IMR-90 (cell line): ENCODE measurements around the gene TRAPPC10. TPM values are rescaled to one million over a fixed set of nuclear protein-coding genes. Genes with fewer than 3 reads are reported as not detected.

Experiments
- ATAC-seq: fragments of 200-7000 bp; cut with Tn5 transposase; 2 replicates; pipeline ENCODE4 v1.9.1; 2020; ENCODE audit warnings: low read depth, mild to moderate bottlenecking, moderate library complexity
- BruUV-seq: library from RNA; stranded (reverse); fragments of 400-500 nt; replicated peaks from 2 replicates; lab custom pipeline; 2021; lab: Mats Ljungman, UMichigan
- CTCF ChIA-PET: fragments of 300-600 bp; formaldehyde crosslinking; extraction: SDS; loops from one replicate; lab custom pipeline; 2021; ENCODE audit warnings: antibody characterized with exemption; lab: Yijun Ruan, JAX
- POLR2A ChIA-PET: fragments of 300-600 bp; sonication (Branson Sonifier 250); formaldehyde crosslinking; loops from one replicate; lab custom pipeline; 2022; ENCODE audit warnings: antibody characterized with exemption; ENCODE audit not compliant: unreplicated experiment; lab: Charles Lee
- DNase-seq: peaks from one replicate; pipeline ENCODE4 v3.0.0; 2013
- H2AFZ ChIP-seq: replicated peaks from 2 replicates; pipeline ENCODE3; 2013; ENCODE audit warnings: low read length, mild to moderate bottlenecking; ENCODE audit not compliant: poor library complexity
- H2AK5ac ChIP-seq: 2 replicates; pipeline ENCODE4 v1.6.1; 2013; ENCODE audit warnings: low read depth, low read length, inconsistent platforms
- H2AK9ac ChIP-seq: replicated peaks from 2 replicates; pipeline ENCODE3; 2013; ENCODE audit warnings: mild to moderate bottlenecking, low read depth, low read length, moderate library complexity; ENCODE audit not compliant: poor library complexity
- H2BK120ac ChIP-seq: 2 replicates; pipeline ENCODE4 v1.6.1; 2013; ENCODE audit warnings: low read depth, low read length, inconsistent platforms
- H2BK15ac ChIP-seq: 3 replicates; pipeline ENCODE4 v1.6.1; 2013; ENCODE audit warnings: low read depth, low read length, inconsistent platforms
- H2BK20ac ChIP-seq: 2 replicates; pipeline ENCODE4 v1.6.1; 2013; ENCODE audit warnings: low read depth, mild to moderate bottlenecking, inconsistent platforms, low read length, moderate library complexity
- H2BK5ac ChIP-seq: 2 replicates; pipeline ENCODE4 v1.6.1; 2013; ENCODE audit warnings: mild to moderate bottlenecking, low read depth, low read length, inconsistent platforms; ENCODE audit not compliant: poor library complexity, severe bottlenecking
- H3K14ac ChIP-seq: replicated peaks from 2 replicates; pipeline ENCODE4 v1.6.1; 2013; ENCODE audit warnings: low read depth, low read length, inconsistent platforms
- H3K18ac ChIP-seq: 2 replicates; pipeline ENCODE4 v1.6.1; 2013; ENCODE audit warnings: low read depth, low read length, control low read depth
- H3K23ac ChIP-seq: 2 replicates; pipeline ENCODE4 v1.6.1; 2013; ENCODE audit warnings: low read depth, low read length, inconsistent platforms
- H3K27ac ChIP-seq: 2 replicates; pipeline ENCODE4 v1.5.1; 2013; ENCODE audit warnings: mild to moderate bottlenecking, control low read depth, low read length; ENCODE audit not compliant: insufficient read depth
- H3K27me3 ChIP-seq: 2 replicates; pipeline ENCODE4 v1.6.1; 2013; ENCODE audit warnings: low read length; ENCODE audit not compliant: control insufficient read depth, insufficient read depth
- H3K36me3 ChIP-seq: 2 replicates; pipeline ENCODE4 v1.6.1; 2013; ENCODE audit warnings: low read length, mixed read lengths; ENCODE audit not compliant: control insufficient read depth, insufficient read depth
- H3K4ac ChIP-seq: 2 replicates; pipeline ENCODE4 v1.6.1; 2013; ENCODE audit warnings: low read depth, low read length, inconsistent platforms
- H3K4me1 ChIP-seq: 2 replicates; pipeline ENCODE4 v1.6.1; 2013; ENCODE audit warnings: low read length, mixed read lengths; ENCODE audit not compliant: control insufficient read depth, insufficient read depth
- H3K4me2 ChIP-seq: 2 replicates; pipeline ENCODE4 v1.6.1; 2013; ENCODE audit warnings: low read depth, mild to moderate bottlenecking, control low read depth, low read length, moderate library complexity
- H3K4me3 ChIP-seq: 2 replicates; pipeline ENCODE4 v1.5.1; 2013; ENCODE audit warnings: low read depth, mild to moderate bottlenecking, control low read depth, low read length, moderate library complexity; ENCODE audit not compliant: insufficient read depth
- H3K56ac ChIP-seq: 2 replicates; pipeline ENCODE4 v1.6.1; 2013; ENCODE audit warnings: low read length, inconsistent platforms; ENCODE audit not compliant: insufficient read depth; ENCODE audit errors: extremely low read depth
- H3K79me1 ChIP-seq, 2 experiments: 2 replicates each; pipeline ENCODE4 v1.6.1; 2013; ENCODE audit warnings: low read length in 2 of 2, inconsistent platforms in 1 of 2, low read depth in 1 of 2
- H3K9ac ChIP-seq: 2 replicates; pipeline ENCODE4 v1.6.1; 2013; ENCODE audit warnings: low read depth, low read length, control low read depth
- H3K9me1 ChIP-seq: 2 replicates; pipeline ENCODE4 v1.6.1; 2013; ENCODE audit warnings: low read length, inconsistent platforms; ENCODE audit not compliant: insufficient read depth
- H3K9me3 ChIP-seq: 2 replicates; pipeline ENCODE4 v1.6.1; 2013; ENCODE audit warnings: low read length; ENCODE audit not compliant: control insufficient read depth, insufficient read depth
- H4K20me1 ChIP-seq: 2 replicates; pipeline ENCODE4 v1.6.1; 2013; ENCODE audit warnings: low read length, inconsistent platforms; ENCODE audit not compliant: insufficient read depth
- H4K5ac ChIP-seq: 2 replicates; pipeline ENCODE4 v1.6.1; 2013; ENCODE audit warnings: mild to moderate bottlenecking, low read depth, low read length, control low read depth
- H4K8ac ChIP-seq, 2 experiments: 2 replicates each; pipeline ENCODE4 v1.6.1; 2013; ENCODE audit warnings: low read depth in 2 of 2, low read length in 2 of 2, control low read depth in 1 of 2, inconsistent platforms in 1 of 2
- H4K91ac ChIP-seq: 2 replicates; pipeline ENCODE4 v1.6.1; 2013; ENCODE audit warnings: low read depth, low read length, inconsistent platforms; ENCODE audit not compliant: insufficient read depth
- BHLHE40 ChIP-seq: fragments of 150-350 bp; IDR thresholded peaks from 2 replicates; pipeline ENCODE4 v1.6.1; 2016; ENCODE audit warnings: mild to moderate bottlenecking, low read depth, low read length
- CEBPB ChIP-seq: IDR thresholded peaks from 2 replicates; pipeline ENCODE4 v1.6.1; 2012; ENCODE audit warnings: low read depth, low read length, improper control_type of control experiment
- CHD1 ChIP-seq: IDR thresholded peaks from 2 replicates; pipeline ENCODE4 v1.6.1; 2012; ENCODE audit warnings: low read depth, low read length, improper control_type of control experiment
- CTCF ChIP-seq: conservative IDR thresholded peaks from 2 replicates; pipeline ENCODE4 v1.5.1; 2012; ENCODE audit warnings: mild to moderate bottlenecking, low read depth, low read length, improper control_type of control experiment
- ELK1 ChIP-seq: fragments of 150-350 bp; IDR thresholded peaks from 2 replicates; pipeline ENCODE4 v1.6.1; 2016; ENCODE audit warnings: low read depth, mild to moderate bottlenecking, low read length, moderate library complexity, borderline replicate concordance
- FOS ChIP-seq: fragments of 150-350 bp; IDR thresholded peaks from 2 replicates; pipeline ENCODE4 v1.6.1; 2016; ENCODE audit warnings: low read depth, low read length
- MAFK ChIP-seq: IDR thresholded peaks from 2 replicates; pipeline ENCODE4 v1.6.1; 2012; ENCODE audit warnings: low read depth, low read length, improper control_type of control experiment
- MAZ ChIP-seq: IDR thresholded peaks from 2 replicates; pipeline ENCODE4 v1.6.1; 2012; ENCODE audit warnings: low read depth, mild to moderate bottlenecking, low read length, improper control_type of control experiment, moderate library complexity, borderline replicate concordance
- MXI1 ChIP-seq: IDR thresholded peaks from 2 replicates; pipeline ENCODE4 v1.6.1; 2012; ENCODE audit warnings: low read depth, mild to moderate bottlenecking, low read length, moderate library complexity, borderline replicate concordance
- NFE2L2 ChIP-seq: fragments of 150-350 bp; IDR thresholded peaks from 2 replicates; pipeline ENCODE4 v1.6.1; 2016; ENCODE audit warnings: low read depth, mild to moderate bottlenecking, low read length
- POLR2A ChIP-seq: IDR thresholded peaks from 2 replicates; pipeline ENCODE4 v1.6.1; 2012; ENCODE audit warnings: mild to moderate bottlenecking, low read depth, low read length
- RAD21 ChIP-seq: IDR thresholded peaks from 2 replicates; pipeline ENCODE4 v1.6.1; 2012; ENCODE audit warnings: low read length, improper control_type of control experiment
- RCOR1 ChIP-seq: IDR thresholded peaks from 2 replicates; pipeline ENCODE4 v1.6.1; 2012; ENCODE audit warnings: mild to moderate bottlenecking, low read length, improper control_type of control experiment; ENCODE audit not compliant: insufficient replicate concordance
- RFX5 ChIP-seq: IDR thresholded peaks from 2 replicates; pipeline ENCODE4 v1.8.0; 2012; ENCODE audit warnings: low read depth, mild to moderate bottlenecking, low read length, moderate library complexity
- SMC3 ChIP-seq: fragments of 150-350 bp; IDR thresholded peaks from 2 replicates; pipeline ENCODE4 v1.6.1; 2016; ENCODE audit warnings: low read depth, mild to moderate bottlenecking, antibody characterized with exemption, low read length, moderate library complexity
- USF2 ChIP-seq: fragments of 150-350 bp; IDR thresholded peaks from 2 replicates; pipeline ENCODE4 v1.6.1; 2017; ENCODE audit warnings: mild to moderate bottlenecking, antibody characterized with exemption, low read length, low read depth
- WGBS, 2 experiments: methylation state at CpG; one replicate each; pipeline versions ENCODE4 v1.1.5 to v1.1.7; 2013; ENCODE audit warnings: missing lambda C conversion rate in 2 of 2; ENCODE audit not compliant: insufficient read length in 1 of 2; ENCODE audit errors: extremely low coverage in 2 of 2; 5-methylcytosine and 5-hydroxymethylcytosine counted together
- dilution Hi-C: fragments of 300-500 bp; cut with HindIII; formaldehyde crosslinking; loops from one replicate; pipeline ENCODE4 v1.14.3; 2018; ENCODE audit warnings: low sequenced_read_pairs; ENCODE audit not compliant: unreplicated experiment
- in situ Hi-C: fragments of 300-500 bp; cut with MboI; formaldehyde crosslinking; loops from 3 replicates; pipeline ENCODE4 v1.14.3; 2019; ENCODE audit warnings: low sequenced_read_pairs, inconsistent platforms, mixed read lengths
- intact Hi-C: fragments of 100-400 bp; cut with micrococcal nuclease; formaldehyde crosslinking; loops from 2 replicates; pipeline ENCODE4 v1.10.0; 2022
- polyA plus RNA-seq, 3 experiments: library from polyadenylated mRNA; depleted of rRNA; stranded (reverse); fragments of >200 nt; gene quantifications; 2 replicates each; pipeline ENCODE4 v1.2.3, GENCODE V29; 2012; ENCODE audit warnings: low replicate concordance in 1 of 3
- total RNA-seq: library from RNA; depleted of rRNA; stranded (reverse); fragments of >200 nt; gene quantifications from 2 replicates; pipeline ENCODE4 v1.2.3, GENCODE V29; 2012

The TRAPPC10 gene
- total and polyA plus RNA-seq, 2 of the 4 experiments (the other 2 are of a cell fraction) = 17.8 to 18.1 TPM

GRCh38 chr21:43983860-43984420 is 28.2 kb upstream of the TRAPPC10 start:
- peaks cover 3% of the 10 kb centered on the region; the same call in 1 of the 2 replicates for H3K9me1 ChIP-seq
- 93% methylated on average over 17 of the region's 25 CpGs; no CpG with 5 or more reads in 1 of the 2 experiments for WGBS, 2 experiments
- no peak overlapping the region for H4K8ac ChIP-seq
- dilution Hi-C loops = no loop called here
- no TSS peak for BruUV-seq
- no peak overlapping the region for H3K4ac ChIP-seq
- ChIA-PET POLR2A (no interaction called here), CTCF (no interaction called here)
- no peak overlapping the region for H3K14ac ChIP-seq
- no peak overlapping the region for H3K56ac ChIP-seq
- no peak overlapping the region for H4K91ac ChIP-seq
- H3K4me3 ChIP-seq = no peak overlapping the region
- intact Hi-C loops = no loop called here
- no peak overlapping the region for H2AK9ac ChIP-seq
- TF ChIP-seq BHLHE40 (no peak), CEBPB (no peak), RCOR1 (no peak), FOS (no peak), ELK1 (no peak), CHD1 (no peak), NFE2L2 (no peak), MAFK (no peak), USF2 (no peak), MAZ (no peak), RAD21 (no peak), CTCF (no peak), RFX5 (no peak), SMC3 (no peak), MXI1 (no peak), POLR2A (no peak)
- H3K36me3 ChIP-seq = peaks cover 20% of the 10 kb centered on the region; the same call in 1 of the 2 replicates
- no peaks in the 10 kb centered on the region for H3K9me3 ChIP-seq
- no peak overlapping the region for H4K5ac ChIP-seq
- H3K18ac ChIP-seq = no peak overlapping the region
- H3K79me1 ChIP-seq = no peaks in the 10 kb centered on the region
- no peak overlapping the region for H2AFZ ChIP-seq
- H4K20me1 ChIP-seq = no peaks in the 10 kb centered on the region; the same call in 1 of the 2 replicates
- H3K4me1 ChIP-seq = no peaks in the 10 kb centered on the region; the same call in 1 of the 2 replicates
- H3K27me3 ChIP-seq = no peaks in the 10 kb centered on the region
- H2AK5ac ChIP-seq = no peak overlapping the region
- H3K4me2 ChIP-seq = no peak overlapping the region
- H3K23ac ChIP-seq = no peak overlapping the region
- DNase-seq (no peak), ATAC-seq (no peak)
- H3K27ac ChIP-seq = no peak overlapping the region
- no peak overlapping the region for H3K9ac ChIP-seq
- H2BK5ac ChIP-seq = no peak overlapping the region
- no peak overlapping the region for H2BK20ac ChIP-seq
- in situ Hi-C loops = no loop called here
- H2BK120ac ChIP-seq = no peak overlapping the region
- H2BK15ac ChIP-seq = no peak overlapping the region
